Erythroblast (primary cell): Measurements from ENCODE around the gene LSM12.

Source experiments
- GATA1 ChIP-seq: IDR thresholded peaks from 2 replicates; pipeline ENCODE4 v1.6.1; 2011; ENCODE audit warnings: low read depth, mild to moderate bottlenecking, control low read depth, low read length, moderate library complexity
- POLR2A ChIP-seq: IDR thresholded peaks from 2 replicates; pipeline ENCODE4 v1.6.1; 2011; ENCODE audit warnings: mild to moderate bottlenecking, low read length

DNA sequence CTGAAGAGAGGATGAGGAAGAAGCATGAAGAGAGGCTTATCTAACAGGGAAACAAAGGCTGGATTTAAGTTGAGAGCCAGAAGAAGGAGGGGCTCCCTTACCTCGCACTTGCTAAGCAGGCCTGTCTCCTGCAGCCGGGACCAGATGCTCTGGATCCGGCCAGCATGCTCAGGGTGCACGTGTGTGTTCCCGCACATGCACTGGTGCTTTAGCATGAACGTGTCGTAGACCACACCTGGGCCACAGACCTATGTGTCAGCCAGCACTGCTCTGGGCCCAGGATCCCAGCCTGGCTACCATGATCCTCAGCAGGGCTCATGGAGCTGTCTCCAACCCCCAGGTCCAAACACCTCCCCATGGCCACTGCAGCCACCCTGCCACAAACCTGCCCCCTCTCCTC lies 18.4 kb upstream of the LSM12 start:
- no peak for TF ChIP-seq POLR2A
- no peak for TF ChIP-seq GATA1
